HCT116 (cell line): Measurements from ENCODE around the gene C14orf93. TPM values are rescaled to one million over a fixed set of nuclear protein-coding genes. Genes with fewer than 3 reads are reported as not detected.

Source experiments
- ATAC-seq: fragments of 200-7000 bp; cut with Tn5 transposase; 2 replicates; pipeline ENCODE4 v1.9.1; 2020; ENCODE audit warnings: mild to moderate bottlenecking, moderate library complexity
- BruUV-seq: library from RNA; stranded (reverse); fragments of 400-500 nt; replicated peaks from 2 replicates; lab custom pipeline; 2021; lab: Mats Ljungman, UMichigan
- CTCF ChIA-PET: fragments of 300-600 bp; sonication (Branson Sonifier 250); formaldehyde crosslinking; loops from one replicate; lab custom pipeline; 2021; ENCODE audit warnings: antibody characterized with exemption; lab: Charles Lee
- POLR2A ChIA-PET: fragments of 300-600, 350-600 bp; sonication (Branson Sonifier 250); formaldehyde crosslinking; loops from one replicate; lab custom pipeline; 2021; ENCODE audit warnings: antibody characterized with exemption; lab: Charles Lee
- RAD21 ChIA-PET, 2 experiments: fragments of 300-600 bp; sonication (Branson Sonifier 250); formaldehyde crosslinking; loops; one replicate each; lab custom pipeline; 2023; ENCODE audit warnings: low total read pairs in 2 of 2; ENCODE audit not compliant: uncharacterized antibody in 2 of 2, unreplicated experiment in 2 of 2, low non-redundant PET in 1 of 2; lab: Charles Lee
- DNase-seq: peaks from one replicate; pipeline ENCODE4 v3.0.0-alpha.2; 2010; ENCODE audit warnings: low read depth, low spot score
- H2AFZ ChIP-seq: fragments of 200-600 bp; shearing (Covaris generic), sonication (generic); 2 replicates; pipeline ENCODE4 v1.6.1; 2017; ENCODE audit warnings: low read depth, mixed run types, mixed read lengths, antibody characterized with exemption, low read length; ENCODE audit not compliant: poor library complexity, severe bottlenecking
- H3K27ac ChIP-seq: 2 replicates; pipeline ENCODE4 v1.5.1; 2012; ENCODE audit warnings: low read depth, low read length
- H3K27me3 ChIP-seq: fragments of 200-600 bp; sonication (generic); 2 replicates; pipeline ENCODE4 v1.6.1; 2016; ENCODE audit warnings: mixed run types, low read length, mixed read lengths; ENCODE audit not compliant: insufficient read depth
- H3K36me3 ChIP-seq, 2 experiments: fragments of 200-500 bp in 1 of 2; fragments of 200-600 bp in 1 of 2; sonication (Bioruptor generic) in 1 of 2; sonication (generic) in 1 of 2; 2 replicates each; pipeline versions ENCODE4 v1.5.1 to v1.6.1; 2014 to 2016; ENCODE audit warnings: low read length in 2 of 2, inconsistent platforms in 1 of 2, mixed read lengths in 1 of 2, mixed run types in 1 of 2; ENCODE audit not compliant: insufficient read depth in 2 of 2, control insufficient read depth in 1 of 2
- H3K4me1 ChIP-seq, 2 experiments: fragments of 200-600 bp in 1 of 2; sonication (generic) in 1 of 2; 2 replicates each; pipeline versions ENCODE4 v1.5.1 to v1.6.1; 2012 to 2017; ENCODE audit warnings: low read length in 2 of 2, inconsistent platforms in 1 of 2, mild to moderate bottlenecking in 1 of 2, mixed read lengths in 1 of 2, mixed run types in 1 of 2, moderate library complexity in 1 of 2; ENCODE audit not compliant: insufficient read depth in 2 of 2, control insufficient read depth in 1 of 2
- H3K4me2 ChIP-seq: fragments of 200-600 bp; sonication (generic); 2 replicates; pipeline ENCODE4 v1.6.1; 2017; ENCODE audit warnings: mixed run types, low read length, mixed read lengths
- H3K4me3 ChIP-seq, 2 experiments: fragments of 200-600 bp in 1 of 2; sonication (generic) in 1 of 2; replicated peaks in 1 of 2; 2 replicates each; pipeline ENCODE4 v1.5.1; 2011 to 2016; ENCODE audit warnings: low read length in 2 of 2, control low read depth in 1 of 2, low read depth in 1 of 2, mild to moderate bottlenecking in 1 of 2, mixed read lengths in 1 of 2, mixed run types in 1 of 2
- H3K79me2 ChIP-seq: fragments of 200-600 bp; sonication (generic); 2 replicates; pipeline ENCODE4 v1.6.1; 2017; ENCODE audit warnings: mild to moderate bottlenecking, mixed run types, low read length, moderate library complexity, mixed read lengths; ENCODE audit not compliant: insufficient read depth
- H3K9ac ChIP-seq: fragments of 200-600 bp; sonication (generic); 2 replicates; pipeline ENCODE4 v1.6.1; 2016; ENCODE audit warnings: low read length, mixed read lengths
- H3K9me2 ChIP-seq: fragments of 200-600 bp; sonication (generic), shearing (Covaris generic); 2 replicates; pipeline ENCODE4 v1.6.1; 2017; ENCODE audit warnings: mixed run types, mild to moderate bottlenecking, moderate library complexity; ENCODE audit not compliant: insufficient read depth
- H3K9me3 ChIP-seq, 2 experiments: fragments of 200-500 bp in 1 of 2; fragments of 200-600 bp in 1 of 2; sonication (Bioruptor generic) in 1 of 2; sonication (generic) in 1 of 2; 2 replicates each; pipeline ENCODE4 v1.6.1; 2014 to 2017; ENCODE audit warnings: low read length in 2 of 2, mixed read lengths in 2 of 2, inconsistent platforms in 1 of 2, low read depth in 1 of 2, mild to moderate bottlenecking in 1 of 2, mixed run types in 1 of 2, moderate library complexity in 1 of 2; ENCODE audit not compliant: control insufficient read depth in 1 of 2, insufficient read depth in 1 of 2
- H4K20me1 ChIP-seq: fragments of 200-600 bp; sonication (generic), shearing (Covaris generic); 2 replicates; pipeline ENCODE4 v1.6.1; 2017; ENCODE audit warnings: mixed run types, mild to moderate bottlenecking, moderate library complexity; ENCODE audit not compliant: insufficient read depth
- ATF3 ChIP-seq: IDR thresholded peaks from 2 replicates; pipeline ENCODE4 v1.6.1; 2012
- CBX3 ChIP-seq: IDR thresholded peaks from 2 replicates; pipeline ENCODE4 v1.6.1; 2012; ENCODE audit warnings: low read depth
- CEBPB ChIP-seq: IDR thresholded peaks from 2 replicates; pipeline ENCODE4 v1.6.1; 2012; ENCODE audit warnings: low read depth
- CTCF ChIP-seq, 3 experiments: fragments of 200-600 bp in 1 of 3; sonication (generic) in 1 of 3; IDR thresholded peaks in 2 of 3; conservative IDR thresholded peaks in 1 of 3; 2 replicates each; pipeline ENCODE4 v1.5.1; 2012 to 2017; ENCODE audit warnings: low read depth in 2 of 3, low read length in 2 of 3, antibody characterized with exemption in 1 of 3, borderline replicate concordance in 1 of 3, control low read depth in 1 of 3, mild to moderate bottlenecking in 1 of 3, mixed read lengths in 1 of 3, mixed run types in 1 of 3, moderate library complexity in 1 of 3; ENCODE audit not compliant: insufficient read depth in 1 of 3
- EGR1 ChIP-seq: IDR thresholded peaks from 2 replicates; pipeline ENCODE4 v1.6.1; 2012; ENCODE audit warnings: low read depth
- ELF1 ChIP-seq: IDR thresholded peaks from 2 replicates; pipeline ENCODE4 v1.6.1; 2012; ENCODE audit warnings: low read depth, borderline replicate concordance
- EZH2 ChIP-seq: fragments of 200-600 bp; sonication (generic); IDR thresholded peaks from 2 replicates; pipeline ENCODE4 v1.6.1; 2017; ENCODE audit warnings: antibody characterized with exemption, mixed run types
- EZH2phosphoT487 ChIP-seq: fragments of 200-600 bp; IDR thresholded peaks from 2 replicates; pipeline ENCODE4 v1.6.1; 2018; ENCODE audit warnings: antibody characterized with exemption, borderline replicate concordance
- FOSL1 ChIP-seq: IDR thresholded peaks from 2 replicates; pipeline ENCODE4 v1.6.1; 2012; ENCODE audit warnings: low read depth
- JUND ChIP-seq: IDR thresholded peaks from 2 replicates; pipeline ENCODE4 v1.6.1; 2012
- MAX ChIP-seq: IDR thresholded peaks from 2 replicates; pipeline ENCODE4 v1.6.1; 2012
- POLR2A ChIP-seq: IDR thresholded peaks from 2 replicates; pipeline ENCODE4 v1.7.0; 2011; ENCODE audit warnings: borderline replicate concordance; ENCODE audit not compliant: insufficient read depth, insufficient read length; ENCODE audit errors: extremely low read depth
- RAD21 ChIP-seq: IDR thresholded peaks from 2 replicates; pipeline ENCODE4 v1.6.1; 2012; ENCODE audit warnings: low read depth, mild to moderate bottlenecking
- SIN3A ChIP-seq: IDR thresholded peaks from 2 replicates; pipeline ENCODE4 v1.6.1; 2012; ENCODE audit warnings: low read depth
- SP1 ChIP-seq: IDR thresholded peaks from 2 replicates; pipeline ENCODE4 v1.6.1; 2012; ENCODE audit warnings: low read depth
- TCF7L2 ChIP-seq: IDR thresholded peaks from 2 replicates; pipeline ENCODE4 v1.7.0; 2011; ENCODE audit warnings: borderline replicate concordance, inconsistent platforms; ENCODE audit not compliant: insufficient read depth, insufficient read length; ENCODE audit errors: extremely low read depth
- YY1 ChIP-seq: IDR thresholded peaks from 2 replicates; pipeline ENCODE4 v1.6.1; 2011; ENCODE audit warnings: low read length, low read depth, moderate library complexity, mild to moderate bottlenecking; ENCODE audit not compliant: insufficient replicate concordance; ENCODE audit errors: extremely low read depth
- ZBTB33 ChIP-seq: IDR thresholded peaks from 2 replicates; pipeline ENCODE4 v1.6.1; 2011; ENCODE audit warnings: mild to moderate bottlenecking, low read length, moderate library complexity; ENCODE audit not compliant: insufficient replicate concordance; ENCODE audit errors: extremely low read depth
- ZNF274 ChIP-seq: fragments of 200-500 bp; sonication (Bioruptor generic); IDR thresholded peaks from 2 replicates; pipeline ENCODE4 v1.6.1; 2014; ENCODE audit warnings: mild to moderate bottlenecking, low read depth, low read length, inconsistent platforms
- intact Hi-C: fragments of 100-400 bp; cut with micrococcal nuclease; formaldehyde crosslinking; loops from 2 replicates; pipeline ENCODE4 v1.10.0; 2022
- total RNA-seq: library from RNA; stranded (reverse); gene quantifications from one replicate; pipeline ENCODE4 v1.2.1, GENCODE V29; 2021; ENCODE audit not compliant: unreplicated experiment

The C14orf93 gene
- total RNA-seq, 1 experiment from 2014 or later: 13.7 TPM

- ChIA-PET POLR2A (no interaction called here), CTCF (no interaction called here), RAD21 (no interaction called here)
- Histone ChIP-seq H3K79me2 (no peaks in the 10 kb centered on the region), H3K4me2 (no peak overlapping the region), H3K4me1 (peaks cover 0 to 5% of the 10 kb centered on the region in 2 experiments; a peak in 1 of 4 replicates), H4K20me1 (no peaks in the 10 kb centered on the region), H3K36me3 (no peaks in the 10 kb centered on the region), H3K9me3 (no peaks in the 10 kb centered on the region), H3K27me3 (no peaks in the 10 kb centered on the region), H3K4me3 (no peak overlapping the region), H2AFZ (no peak overlapping the region), H3K9me2 (no peaks in the 10 kb centered on the region), H3K27ac (no peak overlapping the region), H3K9ac (no peak overlapping the region)
- DNase-seq: no peak
- TF ChIP-seq CBX3 (no peak), ELF1 (no peak), TCF7L2 (no peak), ATF3 (no peak), EGR1 (no peak), CTCF (IDR thresholded peaks at IDR 0.05 in 2 of 3, conservative IDR thresholded peaks at IDR 0.05 in 1 of 3; ENCODE audit: borderline replicate concordance in 1 of 3, insufficient read depth in 1 of 3, low read depth in 2 of 3, low read length in 2 of 3) (no peak), EZH2phosphoT487 (no peak), MAX (no peak), ZNF274 (no peak), POLR2A (no peak), JUND (no peak), YY1 (no peak), ZBTB33 (no peak), RAD21 (no peak), SP1 (no peak), EZH2 (no peak), SIN3A (no peak), CEBPB (no peak), FOSL1 (no peak)
- intact Hi-C loops: no loop called here
- ATAC-seq: no peak; the same call in 1 of the 2 replicates
- BruUV-seq: no TSS peak
These were observed 33.2 kb upstream of the C14orf93 start for GRCh38 chr14:23043145-23043544.
